Naive thymus-derived CD4-positive, alpha-beta T cell (primary cell): ENCODE data around the gene HPX. TPM values are rescaled to one million over a fixed set of nuclear protein-coding genes. Genes with fewer than 3 reads are reported as not detected.
A peak's percentile ranks its signal among the peaks of the same experiment; 100 is the strongest.
"Not testable (repeated sequence)": the region's sequence is repeated elsewhere in the genome, so short reads cannot be mapped to it uniquely, and the experiment has no call there.

Experiments
- ATAC-seq: fragments of 150-1000 bp; cut with Tn5 transposase; 2 replicates; pipeline ENCODE4 v1.10.0; 2021; ENCODE audit warnings: mild to moderate bottlenecking, moderate library complexity
- CTCF ChIA-PET: fragments of 350-600 bp; sonication (Branson Sonifier 250); formaldehyde crosslinking; loops from one replicate; lab custom pipeline; 2021; ENCODE audit warnings: antibody characterized with exemption; lab: Charles Lee
- POLR2A ChIA-PET: fragments of 350-600 bp; sonication (Branson Sonifier 250); formaldehyde crosslinking; loops from one replicate; lab custom pipeline; 2021; ENCODE audit warnings: antibody characterized with exemption, inconsistent platforms; lab: Charles Lee
- DNase-seq, 9 donors: peaks; one replicate each; pipeline versions ENCODE4 v3.0.0 to v3.0.0-alpha.2; 2020 to 2022; ENCODE audit warnings: mixed read lengths in 1 of 9
- H3K27ac ChIP-seq: one replicate; pipeline ENCODE4 v1.7.0; 2013; ENCODE audit warnings: mild to moderate bottlenecking, low read depth, low read length, moderate library complexity
- H3K27me3 ChIP-seq, 2 donors: one replicate each; pipeline ENCODE4 v1.7.0; 2013; ENCODE audit warnings: low read length in 2 of 2, mild to moderate bottlenecking in 2 of 2, moderate library complexity in 2 of 2; ENCODE audit not compliant: control insufficient read depth in 2 of 2, insufficient read depth in 2 of 2
- H3K36me3 ChIP-seq, 3 experiments: 1 replicate in 2 of 3; 2 replicates in 1 of 3; pipeline ENCODE4 v1.7.0; 2013; ENCODE audit warnings: low read length in 3 of 3, mild to moderate bottlenecking in 3 of 3, moderate library complexity in 1 of 3; ENCODE audit not compliant: insufficient read depth in 3 of 3, control insufficient read depth in 2 of 3
- H3K4me1 ChIP-seq, 2 donors: one replicate each; pipeline ENCODE4 v1.7.0; 2013; ENCODE audit warnings: low read length in 2 of 2, mild to moderate bottlenecking in 2 of 2, moderate library complexity in 1 of 2; ENCODE audit not compliant: control insufficient read depth in 2 of 2, insufficient read depth in 2 of 2
- H3K4me3 ChIP-seq: 2 replicates; pipeline ENCODE4 v1.7.0; 2013; ENCODE audit warnings: mild to moderate bottlenecking, low read length
- H3K9me3 ChIP-seq, 3 experiments: 1 replicate in 2 of 3; 2 replicates in 1 of 3; pipeline ENCODE4 v1.7.0; 2013; ENCODE audit warnings: low read length in 3 of 3; ENCODE audit not compliant: control insufficient read depth in 2 of 3
- H3K27ac Mint-ChIP-seq, 9 donors: one replicate each; pipeline ENCODE4 v1.8.0; 2020 to 2022; ENCODE audit warnings: mixed read lengths in 9 of 9, mild to moderate bottlenecking in 8 of 9, moderate library complexity in 5 of 9, inconsistent platforms in 2 of 9
- H3K27me3 Mint-ChIP-seq, 5 donors: one replicate each; pipeline ENCODE4 v1.8.0; 2021 to 2022; ENCODE audit warnings: mixed read lengths in 5 of 5, mild to moderate bottlenecking in 1 of 5
- H3K36me3 Mint-ChIP-seq, 5 donors: one replicate each; pipeline ENCODE4 v1.8.0; 2020 to 2022; ENCODE audit warnings: mixed read lengths in 5 of 5, mild to moderate bottlenecking in 3 of 5, inconsistent platforms in 1 of 5
- H3K4me1 Mint-ChIP-seq, 7 donors: one replicate each; pipeline ENCODE4 v1.8.0; 2020 to 2022; ENCODE audit warnings: mixed read lengths in 7 of 7, mild to moderate bottlenecking in 3 of 7, inconsistent platforms in 1 of 7
- H3K4me3 Mint-ChIP-seq, 10 donors: one replicate each; pipeline ENCODE4 v1.8.0; 2020 to 2022; ENCODE audit warnings: mild to moderate bottlenecking in 10 of 10, mixed read lengths in 10 of 10, moderate library complexity in 6 of 10, inconsistent platforms in 2 of 10
- H3K9me3 Mint-ChIP-seq, 11 donors: one replicate each; pipeline ENCODE4 v1.8.0; 2020 to 2022; ENCODE audit warnings: mixed read lengths in 11 of 11, mild to moderate bottlenecking in 4 of 11, inconsistent platforms in 1 of 11, moderate library complexity in 1 of 11
- intact Hi-C, 2 donors: fragments of 100-400 bp; cut with micrococcal nuclease; formaldehyde crosslinking; loops; one replicate each; pipeline ENCODE4 v1.15.1; 2023
- polyA plus RNA-seq, 2 donors: library from polyadenylated mRNA; unstranded; fragments of 300-500 nt; fragmentation: Illumina TruSeq; gene quantifications; one replicate each; pipeline ENCODE4 v1.2.3, GENCODE V29; 2021
- total RNA-seq, 6 experiments: library from RNA in 5 of 6; stranded (reverse) in 5 of 6; gene quantifications; 1 replicate in 5 of 6; 2 replicates in 1 of 6; pipeline ENCODE4 v1.2.3 and lab custom pipeline; 2021 to 2026

Gene HPX
- total and polyA plus RNA-seq, 7 experiments from 2014 or later = 0.56 to 7.0 (median 1.7) TPM; not detected in 2

- ChIA-PET CTCF (interaction anchor here (0.6 to 2.2 kb wide), 5 partner anchors 8 to 33 kb away, joined by 3 to 13 read pairs (median 3); no protein-coding TSS in a partner anchor), POLR2A (interaction anchor here (0.7 to 10.8 kb wide), 2 partner anchors 16 to 49 kb away, joined by 3 to 525 read pairs; partner anchors contain the start of gene APBB1)
- Mint-ChIP-seq H3K36me3 (peaks cover 23 to 55% (median 45%) of the 10 kb centered on the region in 5 donors), H3K4me3 (peak overlapping the region in 9 of 10 donors; percentile 53 to 98 (median 93)), H3K9me3 (peaks cover 0 to 2% (median 0%) of the 10 kb centered on the region in 11 donors), H3K4me1 (peaks cover 35 to 93% (median 89%) of the 10 kb centered on the region in 7 donors), H3K27ac (peak overlapping the region in 8 of 9 donors; percentile 64 to 100 (median 90)), H3K27me3 (peaks cover 0 to 2% (median 0%) of the 10 kb centered on the region in 5 donors)
- Histone ChIP-seq H3K9me3 (no peaks in the 10 kb centered on the region), H3K36me3 (peaks cover 0 to 56% (median 4%) of the 10 kb centered on the region in 3 experiments), H3K4me3 (no peak overlapping the region), H3K27ac (peak overlapping the region; percentile 35), H3K4me1 (peaks cover 24 to 69% of the 10 kb centered on the region in 2 donors), H3K27me3 (no peaks in the 10 kb centered on the region)
- DNase-seq = no peak
- intact Hi-C loops = loop anchor here (5.0 kb wide), 2 partner anchors 288 to 353 kb away; partner anchors contain the start of gene MRPL17 (in 1 of the 2)
- ATAC-seq = no peak
These were observed 46.7 kb downstream of the HPX start for GRCh38 chr11:6393989-6394670.

DNA sequence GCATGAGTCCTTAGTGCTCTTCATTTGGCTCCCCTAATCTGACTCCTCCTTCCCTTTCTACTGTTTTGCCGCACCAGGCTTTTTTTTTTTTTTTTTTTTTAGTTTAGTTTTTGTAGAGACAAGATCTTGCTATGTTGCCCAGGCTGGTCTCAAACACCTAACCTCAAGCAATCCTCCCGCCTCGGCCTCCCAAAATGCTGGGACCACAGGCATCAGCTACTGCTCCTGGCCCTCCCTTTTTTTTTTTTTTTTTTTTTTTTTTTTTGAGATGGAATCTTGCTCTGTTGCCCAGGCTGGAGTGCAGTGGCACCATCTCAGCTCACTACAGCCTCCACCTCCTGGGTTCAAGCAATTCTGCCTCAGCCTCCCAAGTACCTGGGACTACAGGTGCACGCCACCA lies 48.5 kb downstream of the HPX start:
- Histone ChIP-seq H3K4me3 (peak overlapping the region; percentile 50), H3K4me1 (peaks cover 25 to 59% of the 10 kb centered on the region in 2 donors), H3K27ac (peak overlapping the region; percentile 95), H3K36me3 (peaks cover 0 to 41% (median 4%) of the 10 kb centered on the region in 3 experiments)
- ChIA-PET POLR2A (interaction anchor here (1.3 to 10.8 kb wide), 4 partner anchors 13 to 46 kb away, joined by 4 to 525 read pairs (median 6); partner anchors contain the start of gene APBB1), CTCF (interaction anchor here (0.8 to 2.2 kb wide), 5 partner anchors 10 to 226 kb away, joined by 3 to 13 read pairs (median 3); no protein-coding TSS in a partner anchor)
- not testable (repeated sequence) for H3K9me3 ChIP-seq, ATAC-seq, H3K9me3 Mint-ChIP-seq, H3K27me3 ChIP-seq
- H3K27me3 Mint-ChIP-seq = peaks cover 0 to 10% (median 0%) of the 10 kb centered on the region in 5 donors
- peak overlapping the region; percentile 81 to 98 (median 94) for H3K4me3 Mint-ChIP-seq
- intact Hi-C loops = loop anchor here (5.0 kb wide), 2 partner anchors 290 to 355 kb away; partner anchors contain the start of gene MRPL17 (in 1 of the 2)
- peak in 4 of 9 donors; percentile 28 to 40 (median 33) for DNase-seq
- H3K36me3 Mint-ChIP-seq = peaks cover 8 to 39% (median 26%) of the 10 kb centered on the region in 5 donors
- peaks cover 35 to 87% (median 81%) of the 10 kb centered on the region in 7 donors for H3K4me1 Mint-ChIP-seq
- peak overlapping the region in 8 of 9 donors; percentile 75 to 100 (median 94) for H3K27ac Mint-ChIP-seq

GRCh38 chr11:6391537-6392134 lies 49.2 kb downstream of the HPX start:
- H3K27me3 Mint-ChIP-seq = peaks cover 0 to 10% (median 0%) of the 10 kb centered on the region in 5 donors

DNA sequence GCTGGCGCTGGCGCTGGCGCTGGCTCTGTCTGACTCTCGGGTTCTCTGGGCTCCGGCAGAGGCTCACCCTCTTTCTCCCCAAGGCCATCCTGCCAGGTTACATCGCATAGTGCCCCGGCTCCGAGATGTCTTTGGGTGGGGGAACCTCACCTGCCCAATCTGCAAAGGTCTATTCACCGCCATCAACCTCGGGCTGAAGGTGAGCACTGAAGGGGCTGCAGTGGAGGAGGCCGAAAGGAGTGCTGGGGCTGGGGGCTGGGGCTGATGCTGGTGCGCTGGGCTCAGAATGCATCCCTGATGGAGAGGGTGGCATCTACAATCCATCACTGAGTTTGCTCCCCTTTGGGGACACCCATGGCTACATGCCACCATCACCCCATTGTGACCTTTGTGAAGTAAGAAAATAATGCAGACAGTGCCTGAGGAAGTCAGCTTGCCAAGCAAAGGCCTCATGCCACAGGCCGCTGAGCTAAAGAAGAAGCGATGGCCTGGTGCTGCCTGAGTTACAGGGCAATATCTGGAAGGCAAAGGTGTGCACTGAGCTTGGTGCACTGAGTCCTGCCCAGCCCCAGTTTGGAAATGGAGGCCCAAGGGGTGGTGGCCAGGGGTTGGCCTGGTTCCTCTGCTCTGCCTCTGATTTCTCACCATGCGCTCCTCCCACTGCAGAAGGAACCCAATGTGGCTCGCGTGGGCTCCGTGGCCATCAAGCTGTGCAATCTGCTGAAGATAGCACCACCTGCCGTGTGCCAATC lies 49.9 kb downstream of the HPX start:
- peaks cover 28 to 74% (median 67%) of the 10 kb centered on the region in 7 donors for H3K4me1 Mint-ChIP-seq
- peak in 4 of 9 donors; percentile 38 to 46 (median 42) for DNase-seq
- ATAC-seq = no peak
- intact Hi-C loops = loop anchor here (1.0 to 5.0 kb wide), 14 partner anchors 11 to 1122 kb away; partner anchors contain the start of genes APBB1 (in 2 of the 2), ARFIP2 (in 2 of the 2), FHIP1B (in 2 of the 2) and MRPL17 (in 2 of the 2)
- POLR2A ChIA-PET = interaction anchor here (0.7 to 10.8 kb wide), 11 partner anchors 12 to 705 kb away, joined by 3 to 525 read pairs (median 4); partner anchors contain the start of genes APBB1, ARFIP2, HPX and TIMM10B
- peaks cover 0 to 2% (median 0%) of the 10 kb centered on the region in 11 donors for H3K9me3 Mint-ChIP-seq
- no peaks in the 10 kb centered on the region for H3K27me3 ChIP-seq
- H3K27me3 Mint-ChIP-seq = peaks cover 0 to 13% (median 0%) of the 10 kb centered on the region in 5 donors
- peak overlapping the region; percentile 94 for H3K4me3 ChIP-seq
- H3K27ac Mint-ChIP-seq = peak overlapping the region; percentile 81 to 100 (median 96)
- peak overlapping the region; percentile 91 to 98 (median 94) for H3K4me3 Mint-ChIP-seq
- peak overlapping the region; percentile 95 for H3K27ac ChIP-seq
- peaks cover 5 to 31% (median 15%) of the 10 kb centered on the region in 5 donors for H3K36me3 Mint-ChIP-seq
- CTCF ChIA-PET = interaction anchor here (1.6 to 20.4 kb wide), 5 partner anchors 12 to 52 kb away, joined by 7 to 573 read pairs (median 19); partner anchors contain the start of genes APBB1 and HPX
- peaks cover 25 to 49% of the 10 kb centered on the region in 2 donors for H3K4me1 ChIP-seq
- no peaks in the 10 kb centered on the region for H3K9me3 ChIP-seq
- H3K36me3 ChIP-seq = peaks cover 0 to 33% (median 2%) of the 10 kb centered on the region in 3 experiments

More at GRCh38 chr11:6391537-6392134, 49.2 kb downstream of the HPX start:
- peaks cover 0 to 35% (median 4%) of the 10 kb centered on the region in 3 experiments for H3K36me3 ChIP-seq
- H3K27me3 ChIP-seq = no peaks in the 10 kb centered on the region
- H3K4me1 ChIP-seq = peaks cover 25 to 53% of the 10 kb centered on the region in 2 donors
- peak overlapping the region; percentile 95 for H3K27ac ChIP-seq
- no peaks in the 10 kb centered on the region for H3K9me3 ChIP-seq
- peak overlapping the region; percentile 94 for H3K4me3 ChIP-seq
- Mint-ChIP-seq H3K27ac (peak overlapping the region; percentile 81 to 100 (median 96)), H3K9me3 (peaks cover 0 to 2% (median 0%) of the 10 kb centered on the region in 11 donors), H3K4me3 (peak overlapping the region; percentile 91 to 98 (median 94)), H3K36me3 (peaks cover 5 to 34% (median 22%) of the 10 kb centered on the region in 5 donors), H3K4me1 (peaks cover 34 to 81% (median 75%) of the 10 kb centered on the region in 7 donors)
- POLR2A ChIA-PET = interaction anchor here (0.7 to 10.8 kb wide), 8 partner anchors 13 to 706 kb away, joined by 3 to 525 read pairs (median 6); partner anchors contain the start of genes APBB1 and TRIM3
- DNase-seq (peak in 2 of 9 donors; percentile 25 to 31), ATAC-seq (no peak)
- intact Hi-C loops = loop anchor here (2.0 to 5.0 kb wide), 4 partner anchors 51 to 1121 kb away; partner anchors contain the start of genes MRPL17 (in 1 of the 2) and PPFIBP2 (in 1 of the 2)
- CTCF ChIA-PET = interaction anchor here (1.6 to 20.4 kb wide), 5 partner anchors 11 to 52 kb away, joined by 7 to 573 read pairs (median 19); partner anchors contain the start of gene HPX
